ENCODE data around the gene KLK5.

The KLK5 gene

GRCh38 chr19:50964266-50964665 is 11.4 kb upstream of the KLK5 start:
- no peaks in the 10 kb centered on the region for H3K4me1 ChIP-seq
- no peaks in the 10 kb centered on the region for H3K9me3 ChIP-seq
- peaks cover 11% of the 10 kb centered on the region for H3K27me3 ChIP-seq
- DNase-seq = no peak
- H3K36me3 ChIP-seq = no peaks in the 10 kb centered on the region
- no peak overlapping the region for H3K4me3 ChIP-seq (ENCODE audit: low read depth, low read length)
- TF ChIP-seq CTCF (IDR thresholded peaks at IDR 0.05; ENCODE audit: low read depth, low read length) = no peak

- no peak overlapping the region for H3K4me3 ChIP-seq (ENCODE audit: low read depth, low read length)
- no peak for TF ChIP-seq CTCF (IDR thresholded peaks at IDR 0.05; ENCODE audit: low read depth, low read length)
- H3K36me3 ChIP-seq = no peaks in the 10 kb centered on the region
- H3K4me1 ChIP-seq = no peaks in the 10 kb centered on the region
- H3K27me3 ChIP-seq = peaks cover 16% of the 10 kb centered on the region
- H3K9me3 ChIP-seq = no peaks in the 10 kb centered on the region
- DNase-seq = no peak
Observed at GRCh38 chr19:50963381-50963780, 10.5 kb upstream of the KLK5 start.

GRCh38 chr19:50962245-50962644 is 9.4 kb upstream of the KLK5 start:
- Histone ChIP-seq H3K9me3 (no peaks in the 10 kb centered on the region), H3K4me3 (ENCODE audit: low read depth, low read length) (no peak overlapping the region), H3K27me3 (peaks cover 23% of the 10 kb centered on the region), H3K36me3 (no peaks in the 10 kb centered on the region), H3K4me1 (no peaks in the 10 kb centered on the region)
- no peak for TF ChIP-seq CTCF (IDR thresholded peaks at IDR 0.05; ENCODE audit: low read depth, low read length)
- DNase-seq = no peak

DNA sequence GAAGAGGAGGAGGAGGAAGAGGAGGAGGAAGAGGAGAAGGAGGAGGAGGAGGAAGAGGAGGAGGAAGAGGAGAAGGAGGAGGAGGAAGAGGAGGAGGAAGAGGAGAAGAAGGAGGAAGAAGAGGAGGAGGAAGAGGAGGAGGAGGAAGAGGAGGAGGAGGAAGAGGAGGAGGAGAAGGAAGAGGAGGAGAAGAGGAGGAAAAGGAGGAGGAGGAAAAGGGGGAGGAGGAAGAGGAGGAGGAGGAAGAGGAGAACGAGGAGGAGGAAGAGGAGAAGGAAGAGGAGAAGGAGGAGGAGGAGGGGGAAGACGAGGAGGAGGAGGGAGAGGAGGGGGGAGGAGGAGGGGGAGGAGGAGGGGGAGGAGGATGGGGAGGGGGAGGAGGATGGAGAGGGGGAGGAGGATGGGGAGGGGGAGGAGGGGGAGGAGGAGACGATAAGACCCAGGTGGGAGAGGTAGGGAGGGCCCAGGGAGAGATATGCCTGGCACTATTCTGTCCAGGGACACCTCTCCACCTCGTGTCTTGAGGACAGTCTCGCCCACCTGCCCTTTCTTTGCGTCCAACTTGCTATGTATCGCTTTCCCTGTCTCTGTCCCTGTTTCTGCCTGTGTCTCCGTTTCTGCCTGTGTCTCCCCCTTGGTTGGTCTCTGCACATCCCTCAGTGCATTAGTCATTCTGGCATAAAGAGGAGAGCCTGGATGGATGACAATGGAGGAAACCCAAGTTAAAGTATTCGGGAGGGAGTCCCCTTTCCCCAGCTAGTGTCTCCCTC is 7.1 kb upstream of the KLK5 start:
- H3K36me3 ChIP-seq = no peaks in the 10 kb centered on the region
- no peaks in the 10 kb centered on the region for H3K4me1 ChIP-seq
- no peak overlapping the region for H3K4me3 ChIP-seq (ENCODE audit: low read depth, low read length)
- no peaks in the 10 kb centered on the region for H3K9me3 ChIP-seq
- H3K27me3 ChIP-seq = peaks cover 28% of the 10 kb centered on the region
- no peak for DNase-seq
- TF ChIP-seq CTCF (IDR thresholded peaks at IDR 0.05; ENCODE audit: low read depth, low read length) = no peak

DNA sequence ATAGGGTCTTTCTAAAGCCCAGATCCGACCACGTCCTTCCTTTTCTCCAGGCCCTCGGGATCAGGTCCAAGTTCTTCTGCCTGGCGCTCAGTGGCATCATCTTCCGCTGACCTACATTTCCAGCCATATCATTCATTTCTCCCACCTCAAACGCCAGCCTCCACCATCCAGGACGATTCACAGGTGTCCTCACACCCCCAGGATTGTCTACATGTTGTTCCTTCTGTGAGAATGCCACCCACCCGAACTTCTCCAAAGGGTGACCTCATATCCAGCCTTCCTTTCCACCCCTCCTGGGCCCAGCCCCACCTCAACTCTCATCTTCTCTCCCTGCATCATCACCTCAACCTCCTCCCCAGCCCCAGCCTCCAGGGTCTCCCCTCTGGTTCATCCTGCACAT is 4.7 kb upstream of the KLK5 start:
- Histone ChIP-seq H3K4me3 (ENCODE audit: low read depth, low read length) (no peak overlapping the region), H3K27me3 (peaks cover 32% of the 10 kb centered on the region), H3K36me3 (no peaks in the 10 kb centered on the region), H3K4me1 (no peaks in the 10 kb centered on the region), H3K9me3 (no peaks in the 10 kb centered on the region)
- no peak for TF ChIP-seq CTCF (IDR thresholded peaks at IDR 0.05; ENCODE audit: low read depth, low read length)
- DNase-seq = no peak

- TF ChIP-seq CTCF (IDR thresholded peaks at IDR 0.05; ENCODE audit: low read depth, low read length) = no peak
- Histone ChIP-seq H3K4me3 (ENCODE audit: low read depth, low read length) (no peak overlapping the region), H3K9me3 (no peaks in the 10 kb centered on the region), H3K27me3 (peaks cover 4% of the 10 kb centered on the region; the same call in 1 of the 2 replicates), H3K4me1 (no peaks in the 10 kb centered on the region), H3K36me3 (no peaks in the 10 kb centered on the region)
- DNase-seq = no peak
Observed at GRCh38 chr19:50949861-50950260, 3.0 kb downstream of the KLK5 start.
